Muscle layer of colon (tissue), 2 donors: ENCODE measurements around the gene HAUS8.

Experiments
- H3K27ac ChIP-seq: one replicate; pipeline ENCODE4 v1.7.0; 2013; ENCODE audit warnings: low read depth, mild to moderate bottlenecking, low read length, moderate library complexity
- H3K27me3 ChIP-seq, 2 donors: one replicate each; pipeline ENCODE4 v1.7.0; 2013; ENCODE audit warnings: low read length in 2 of 2, mild to moderate bottlenecking in 2 of 2; ENCODE audit not compliant: insufficient read depth in 2 of 2, control insufficient read depth in 1 of 2
- H3K36me3 ChIP-seq: one replicate; pipeline ENCODE4 v1.7.0; 2013; ENCODE audit warnings: mild to moderate bottlenecking, low read length; ENCODE audit not compliant: insufficient read depth
- H3K4me1 ChIP-seq: one replicate; pipeline ENCODE4 v1.7.0; 2013; ENCODE audit warnings: mild to moderate bottlenecking, low read length; ENCODE audit not compliant: insufficient read depth
- H3K4me3 ChIP-seq, 2 donors: one replicate each; pipeline ENCODE4 v1.7.0; 2013; ENCODE audit warnings: low read length in 2 of 2, low read depth in 1 of 2, mild to moderate bottlenecking in 1 of 2, moderate library complexity in 1 of 2
- H3K9ac ChIP-seq: one replicate; pipeline ENCODE4 v1.7.0; 2013; ENCODE audit warnings: low read length
- H3K9me3 ChIP-seq: one replicate; pipeline ENCODE4 v1.7.0; 2013; ENCODE audit warnings: mild to moderate bottlenecking, low read length
- donor health status: abdominal sarcoma.
- donor health status: Adenocarcinoma of cecum.

The HAUS8 gene

GRCh38 chr19:17080440-17080801 is 5.2 kb upstream of the HAUS8 start:
- Histone ChIP-seq H3K27ac (peak overlapping the region; percentile 86), H3K27me3 (no peaks in the 10 kb centered on the region), H3K4me3 (peak overlapping the region in 1 of 2 donors; percentile 39), H3K9me3 (no peaks in the 10 kb centered on the region), H3K36me3 (no peaks in the 10 kb centered on the region), H3K9ac (peak overlapping the region; percentile 51), H3K4me1 (peaks cover 48% of the 10 kb centered on the region)

- Histone ChIP-seq H3K27ac (peak overlapping the region; percentile 86), H3K4me3 (peak overlapping the region in 1 of 2 donors; percentile 39), H3K9ac (peak overlapping the region; percentile 51), H3K4me1 (peaks cover 48% of the 10 kb centered on the region), H3K36me3 (no peaks in the 10 kb centered on the region), H3K9me3 (no peaks in the 10 kb centered on the region), H3K27me3 (no peaks in the 10 kb centered on the region)
Measured at GRCh38 chr19:17079710-17080439, 4.6 kb upstream of the HAUS8 start.

GRCh38 chr19:17078920-17079709 is 3.9 kb upstream of the HAUS8 start:
- Histone ChIP-seq H3K27ac (peak overlapping the region; percentile 86), H3K4me3 (peak overlapping the region in 1 of 2 donors; percentile 39), H3K36me3 (no peaks in the 10 kb centered on the region), H3K9ac (peak overlapping the region; percentile 51), H3K4me1 (peaks cover 54% of the 10 kb centered on the region), H3K27me3 (no peaks in the 10 kb centered on the region), H3K9me3 (no peaks in the 10 kb centered on the region)

- Histone ChIP-seq H3K9me3 (no peaks in the 10 kb centered on the region), H3K27me3 (no peaks in the 10 kb centered on the region), H3K4me3 (no peak overlapping the region), H3K4me1 (peaks cover 55% of the 10 kb centered on the region), H3K27ac (peak overlapping the region; percentile 12), H3K36me3 (no peaks in the 10 kb centered on the region), H3K9ac (no peak overlapping the region)
Measured at GRCh38 chr19:17078036-17078919, 3.0 kb upstream of the HAUS8 start.

- peaks cover 49% of the 10 kb centered on the region for H3K4me1 ChIP-seq
- H3K27ac ChIP-seq, result peak overlapping the region; percentile 85
- no peak overlapping the region for H3K4me3 ChIP-seq
- H3K9me3 ChIP-seq, result no peaks in the 10 kb centered on the region
- H3K36me3 ChIP-seq, result no peaks in the 10 kb centered on the region
- H3K27me3 ChIP-seq, result no peaks in the 10 kb centered on the region
- no peak overlapping the region for H3K9ac ChIP-seq
Measured at GRCh38 chr19:17077447-17078028, 2.3 kb upstream of the HAUS8 start.

GRCh38 chr19:17076543-17076991 is 1.3 kb upstream of the HAUS8 start:
- Histone ChIP-seq H3K4me1 (peaks cover 39% of the 10 kb centered on the region), H3K36me3 (peaks cover under 1% of the 10 kb centered on the region), H3K9ac (peak overlapping the region; percentile 78), H3K27ac (peak overlapping the region; percentile 85), H3K27me3 (no peaks in the 10 kb centered on the region), H3K4me3 (peak overlapping the region; percentile 70 to 80), H3K9me3 (no peaks in the 10 kb centered on the region)

GRCh38 chr19:17075864-17076542 is 751 bp upstream of the HAUS8 start:
- peaks cover 38% of the 10 kb centered on the region for H3K4me1 ChIP-seq
- peaks cover 6% of the 10 kb centered on the region for H3K36me3 ChIP-seq
- peak overlapping the region; percentile 85 for H3K27ac ChIP-seq
- H3K9me3 ChIP-seq, result no peaks in the 10 kb centered on the region
- peak overlapping the region; percentile 78 for H3K9ac ChIP-seq
- H3K27me3 ChIP-seq, result no peaks in the 10 kb centered on the region
- peak overlapping the region; percentile 70 to 80 for H3K4me3 ChIP-seq

GRCh38 chr19:17074634-17075034 is 618 bp downstream of the HAUS8 start:
- H3K9me3 ChIP-seq, result no peaks in the 10 kb centered on the region
- peak overlapping the region; percentile 64 for H3K27ac ChIP-seq
- peak overlapping the region; percentile 65 to 80 for H3K4me3 ChIP-seq
- H3K27me3 ChIP-seq, result no peaks in the 10 kb centered on the region
- H3K9ac ChIP-seq, result peak overlapping the region; percentile 53
- H3K4me1 ChIP-seq, result peaks cover 30% of the 10 kb centered on the region
- H3K36me3 ChIP-seq, result peaks cover 7% of the 10 kb centered on the region

- no peaks in the 10 kb centered on the region for H3K9me3 ChIP-seq
- H3K9ac ChIP-seq, result peak overlapping the region; percentile 53
- H3K36me3 ChIP-seq, result peaks cover 7% of the 10 kb centered on the region
- no peak overlapping the region for H3K27ac ChIP-seq
- no peaks in the 10 kb centered on the region for H3K27me3 ChIP-seq
- H3K4me3 ChIP-seq, result peak overlapping the region; percentile 65 to 80
- peaks cover 28% of the 10 kb centered on the region for H3K4me1 ChIP-seq
Measured at GRCh38 chr19:17073869-17074633, 1.2 kb downstream of the HAUS8 start.

- H3K36me3 ChIP-seq, result peaks cover 7% of the 10 kb centered on the region
- no peak overlapping the region for H3K27ac ChIP-seq
- H3K9me3 ChIP-seq, result no peaks in the 10 kb centered on the region
- no peak overlapping the region for H3K4me3 ChIP-seq
- H3K4me1 ChIP-seq, result peaks cover 14% of the 10 kb centered on the region
- H3K27me3 ChIP-seq, result no peaks in the 10 kb centered on the region
- H3K9ac ChIP-seq, result no peak overlapping the region
Measured at GRCh38 chr19:17070912-17071311, 4.3 kb downstream of the HAUS8 start.
